Smooth muscle cell (in vitro differentiated cells): ENCODE results near the gene DOK7. TPM values are rescaled to one million over a fixed set of nuclear protein-coding genes. Genes with fewer than 3 reads are reported as not detected.

Experiments
- DNase-seq: peaks from one replicate; lab custom pipeline; 2025; ENCODE audit not compliant: unreplicated experiment; lab: John Stamatoyannopoulos, UW
- H2AFZ ChIP-seq: fragments of 200-600 bp; sonication (generic); 2 replicates; pipeline ENCODE4 v1.6.0; 2016; ENCODE audit warnings: antibody characterized with exemption, low read depth, mild to moderate bottlenecking
- H3F3A ChIP-seq: fragments of 200-600 bp; sonication (generic); 2 replicates; pipeline ENCODE4 v1.6.0; 2017; ENCODE audit warnings: antibody characterized with exemption, low read depth
- H3K27ac ChIP-seq: fragments of 200-600 bp; sonication (generic); 2 replicates; pipeline ENCODE4 v1.5.1; 2016; ENCODE audit warnings: low read depth, mild to moderate bottlenecking
- H3K27me3 ChIP-seq: fragments of 200-600 bp; sonication (generic); 2 replicates; pipeline ENCODE4 v1.6.1; 2016; ENCODE audit warnings: low read depth, mild to moderate bottlenecking
- H3K36me3 ChIP-seq: fragments of 200-600 bp; sonication (generic); 2 replicates; pipeline ENCODE4 v1.5.1; 2016; ENCODE audit warnings: low read depth
- H3K4me1 ChIP-seq: fragments of 200-600 bp; sonication (generic); 2 replicates; pipeline ENCODE4 v1.5.1; 2016; ENCODE audit warnings: low read depth
- H3K4me2 ChIP-seq: fragments of 200-600 bp; sonication (generic); 2 replicates; pipeline ENCODE4 v1.6.0; 2016; ENCODE audit warnings: mild to moderate bottlenecking
- H3K4me3 ChIP-seq: fragments of 200-600 bp; sonication (generic); 2 replicates; pipeline ENCODE4 v1.5.1; 2016; ENCODE audit warnings: mild to moderate bottlenecking
- H3K79me2 ChIP-seq: fragments of 200-600 bp; sonication (generic); 2 replicates; pipeline ENCODE4 v1.6.0; 2016; ENCODE audit warnings: low read depth, mild to moderate bottlenecking
- H3K9ac ChIP-seq: fragments of 200-600 bp; sonication (generic); 2 replicates; pipeline ENCODE4 v1.6.0; 2016; ENCODE audit warnings: low read depth
- H3K9me3 ChIP-seq: fragments of 200-600 bp; sonication (generic); replicated peaks from 2 replicates; pipeline ENCODE4 v1.5.1; 2016; ENCODE audit warnings: low read depth
- H4K20me1 ChIP-seq: fragments of 200-600 bp; sonication (generic); 2 replicates; pipeline ENCODE4 v1.6.0; 2016; ENCODE audit warnings: low read depth
- WGBS: methylation state at CpG from one replicate; pipeline ENCODE4 v1.1.7; 2016; ENCODE audit warnings: low lambda C conversion rate; 5-methylcytosine and 5-hydroxymethylcytosine counted together
- polyA plus RNA-seq: library from polyadenylated mRNA; unstranded; fragments of >200 nt; fragmentation: Nextera tagmentation; extraction: Ambion mirVana; gene quantifications from 2 replicates; pipeline ENCODE4 v1.2.1, GENCODE V29; 2016
- total RNA-seq: library from RNA; depleted of rRNA; stranded (reverse); fragments of >200 nt; gene quantifications from 2 replicates; pipeline ENCODE4 v1.2.3, GENCODE V29; 2014
- TF ChIP-seq, protein P1 (sequence below): fragments of 200-600 bp; sonication (generic); IDR thresholded peaks from 2 replicates; pipeline ENCODE4 v1.5.1; 2017; ENCODE audit warnings: borderline replicate concordance, mild to moderate bottlenecking, antibody characterized with exemption; ENCODE audit not compliant: insufficient read depth, poor library complexity, severe bottlenecking

The DOK7 gene
- total and polyA plus RNA-seq, 2 experiments from 2014 or later = not detected

DNA sequence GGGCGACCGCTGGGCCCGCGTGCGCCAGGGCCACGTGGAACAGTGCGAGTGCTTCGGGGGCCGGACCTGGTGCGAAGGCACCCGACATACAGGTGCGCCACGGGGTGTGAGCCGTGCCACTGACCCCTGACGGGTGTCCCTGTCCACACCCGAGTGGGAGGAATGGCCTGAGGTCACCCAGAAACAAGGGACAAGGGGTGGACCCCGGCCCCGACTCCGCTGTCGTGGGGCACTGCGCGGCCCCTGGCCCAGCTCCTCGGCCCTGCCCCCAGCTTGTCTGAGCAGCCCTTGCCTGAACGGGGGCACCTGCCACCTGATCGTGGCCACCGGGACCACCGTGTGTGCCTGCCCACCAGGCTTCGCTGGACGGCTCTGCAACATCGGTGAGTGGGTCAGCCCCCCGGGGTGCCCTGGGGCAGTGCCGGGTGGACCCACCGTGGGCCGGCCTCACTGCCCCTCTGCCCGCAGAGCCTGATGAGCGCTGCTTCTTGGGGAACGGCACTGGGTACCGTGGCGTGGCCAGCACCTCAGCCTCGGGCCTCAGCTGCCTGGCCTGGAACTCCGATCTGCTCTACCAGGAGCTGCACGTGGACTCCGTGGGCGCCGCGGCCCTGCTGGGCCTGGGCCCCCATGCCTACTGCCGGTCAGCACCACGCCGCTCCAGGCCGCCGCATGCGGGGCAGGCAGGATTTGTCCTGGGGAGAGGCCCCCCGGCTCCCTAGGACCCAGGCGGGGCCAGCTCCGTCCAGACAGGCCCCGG lies 18.6 kb upstream of the DOK7 start:
- Histone ChIP-seq H3K9ac (no peak overlapping the region), H3K27ac (no peak overlapping the region), H3K9me3 (no peaks in the 10 kb centered on the region), H3K27me3 (no peaks in the 10 kb centered on the region), H3K4me1 (no peaks in the 10 kb centered on the region), H3K36me3 (no peaks in the 10 kb centered on the region), H3K4me2 (no peak overlapping the region), H3F3A (no peaks in the 10 kb centered on the region), H2AFZ (no peak overlapping the region), H4K20me1 (no peaks in the 10 kb centered on the region), H3K4me3 (no peak overlapping the region), H3K79me2 (no peaks in the 10 kb centered on the region)
- 92% methylated on average over 26 of the region's 56 CpGs for WGBS
- TF ChIP-seq, protein P1, sequence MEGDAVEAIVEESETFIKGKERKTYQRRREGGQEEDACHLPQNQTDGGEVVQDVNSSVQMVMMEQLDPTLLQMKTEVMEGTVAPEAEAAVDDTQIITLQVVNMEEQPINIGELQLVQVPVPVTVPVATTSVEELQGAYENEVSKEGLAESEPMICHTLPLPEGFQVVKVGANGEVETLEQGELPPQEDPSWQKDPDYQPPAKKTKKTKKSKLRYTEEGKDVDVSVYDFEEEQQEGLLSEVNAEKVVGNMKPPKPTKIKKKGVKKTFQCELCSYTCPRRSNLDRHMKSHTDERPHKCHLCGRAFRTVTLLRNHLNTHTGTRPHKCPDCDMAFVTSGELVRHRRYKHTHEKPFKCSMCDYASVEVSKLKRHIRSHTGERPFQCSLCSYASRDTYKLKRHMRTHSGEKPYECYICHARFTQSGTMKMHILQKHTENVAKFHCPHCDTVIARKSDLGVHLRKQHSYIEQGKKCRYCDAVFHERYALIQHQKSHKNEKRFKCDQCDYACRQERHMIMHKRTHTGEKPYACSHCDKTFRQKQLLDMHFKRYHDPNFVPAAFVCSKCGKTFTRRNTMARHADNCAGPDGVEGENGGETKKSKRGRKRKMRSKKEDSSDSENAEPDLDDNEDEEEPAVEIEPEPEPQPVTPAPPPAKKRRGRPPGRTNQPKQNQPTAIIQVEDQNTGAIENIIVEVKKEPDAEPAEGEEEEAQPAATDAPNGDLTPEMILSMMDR = no peak
- no peak for DNase-seq

DNA sequence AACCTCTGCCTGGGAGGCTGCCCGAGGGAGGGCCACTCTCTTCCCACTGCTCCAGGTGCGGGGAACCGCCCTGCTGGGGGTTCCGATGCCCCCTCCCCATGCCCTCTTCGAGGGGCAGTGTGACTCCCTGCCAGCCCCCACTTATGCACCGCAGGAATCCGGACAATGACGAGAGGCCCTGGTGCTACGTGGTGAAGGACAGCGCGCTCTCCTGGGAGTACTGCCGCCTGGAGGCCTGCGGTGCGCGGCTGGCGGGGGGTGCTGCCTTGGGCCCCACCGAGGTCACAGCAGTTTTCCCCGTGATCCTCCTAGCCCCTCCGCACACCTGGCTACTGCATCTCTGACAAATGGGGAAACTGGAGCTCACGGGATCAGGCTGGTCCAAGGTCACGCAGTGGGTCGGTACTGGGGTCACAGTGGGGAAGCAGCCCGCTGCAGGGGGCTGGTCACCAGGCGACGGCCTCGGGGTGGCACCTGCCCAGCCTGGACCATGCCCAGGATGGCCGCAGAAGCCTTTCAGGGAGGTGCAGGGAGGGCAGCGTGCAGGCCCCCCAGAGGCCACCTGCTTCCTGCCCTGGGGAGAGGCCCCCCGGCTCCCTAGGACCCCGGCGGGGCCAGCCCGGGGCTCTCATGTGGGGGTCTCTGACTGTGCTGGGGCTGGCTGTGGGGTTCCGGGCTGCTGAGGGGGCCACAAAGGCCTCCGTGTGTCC lies 17.8 kb upstream of the DOK7 start:
- no peaks in the 10 kb centered on the region for H3K9me3 ChIP-seq
- H3F3A ChIP-seq = no peaks in the 10 kb centered on the region
- H3K79me2 ChIP-seq = no peaks in the 10 kb centered on the region
- H3K4me1 ChIP-seq = no peaks in the 10 kb centered on the region
- H2AFZ ChIP-seq = no peak overlapping the region
- H3K9ac ChIP-seq = no peak overlapping the region
- WGBS = 92% methylated on average over 27 of the region's 34 CpGs
- no peak overlapping the region for H3K4me3 ChIP-seq
- H4K20me1 ChIP-seq = no peaks in the 10 kb centered on the region
- DNase-seq = no peak
- no peak overlapping the region for H3K27ac ChIP-seq
- no peak overlapping the region for H3K4me2 ChIP-seq
- H3K36me3 ChIP-seq = no peaks in the 10 kb centered on the region
- H3K27me3 ChIP-seq = no peaks in the 10 kb centered on the region
- TF ChIP-seq, protein P1 = no peak

DNA sequence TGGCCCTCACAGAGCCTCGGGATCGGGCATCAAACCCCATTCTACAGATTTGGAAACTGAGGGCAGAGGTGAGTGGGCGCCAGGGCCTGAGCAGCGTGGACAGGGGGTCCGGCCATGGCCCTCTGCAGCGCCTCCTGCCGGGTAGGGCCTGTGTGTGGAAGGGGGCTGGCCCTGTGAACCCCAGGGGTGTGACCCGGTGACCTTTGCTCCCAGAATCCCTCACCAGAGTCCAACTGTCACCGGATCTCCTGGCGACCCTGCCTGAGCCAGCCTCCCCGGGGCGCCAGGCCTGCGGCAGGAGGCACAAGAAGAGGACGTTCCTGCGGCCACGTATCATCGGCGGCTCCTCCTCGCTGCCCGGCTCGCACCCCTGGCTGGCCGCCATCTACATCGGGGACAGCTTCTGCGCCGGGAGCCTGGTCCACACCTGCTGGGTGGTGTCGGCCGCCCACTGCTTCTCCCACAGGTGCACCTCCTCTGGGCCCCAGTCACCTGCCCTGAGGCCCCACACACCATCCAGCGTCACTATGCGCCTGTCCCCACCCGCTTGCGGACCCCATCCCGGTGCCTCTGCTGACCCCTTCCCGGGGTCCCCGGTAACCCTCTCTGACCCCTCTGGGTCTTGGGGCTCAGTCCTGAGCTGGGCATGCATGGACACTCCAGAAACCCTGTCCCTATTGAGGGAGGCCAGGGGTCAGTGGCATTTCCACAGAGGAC lies 17.1 kb upstream of the DOK7 start:
- Histone ChIP-seq H3K4me1 (no peaks in the 10 kb centered on the region), H3K9me3 (no peaks in the 10 kb centered on the region), H3K27me3 (no peaks in the 10 kb centered on the region), H4K20me1 (no peaks in the 10 kb centered on the region), H2AFZ (no peak overlapping the region), H3K4me2 (no peak overlapping the region), H3K4me3 (no peak overlapping the region), H3K9ac (no peak overlapping the region), H3K79me2 (no peaks in the 10 kb centered on the region), H3K36me3 (no peaks in the 10 kb centered on the region), H3F3A (no peaks in the 10 kb centered on the region), H3K27ac (no peak overlapping the region)
- TF ChIP-seq, protein P1 = no peak
- DNase-seq = no peak
- 93% methylated on average over 6 of the region's 34 CpGs for WGBS
